IPS DF 6.9 (cell line): Measurements from ENCODE around the gene MAP4K2.

ENCODE experiments used
- DNase-seq: peaks from one replicate; pipeline ENCODE4 v3.0.0-alpha.2; 2013; ENCODE audit warnings: low read depth, low spot score
- H3K27ac ChIP-seq: one replicate; pipeline ENCODE4 v1.5.1; 2013; ENCODE audit warnings: low read length, control low read depth
- H3K27me3 ChIP-seq: 2 replicates; pipeline ENCODE4 v1.6.1; 2013; ENCODE audit warnings: mild to moderate bottlenecking, low read length; ENCODE audit not compliant: control insufficient read depth, insufficient read depth
- H3K36me3 ChIP-seq: 2 replicates; pipeline ENCODE4 v1.6.1; 2013; ENCODE audit warnings: low read length; ENCODE audit not compliant: control insufficient read depth, insufficient read depth
- H3K4me1 ChIP-seq: 2 replicates; pipeline ENCODE4 v1.6.1; 2013; ENCODE audit warnings: low read length; ENCODE audit not compliant: control insufficient read depth, insufficient read depth
- H3K4me3 ChIP-seq: 2 replicates; pipeline ENCODE4 v1.5.1; 2013; ENCODE audit warnings: mild to moderate bottlenecking, low read length
- H3K9me3 ChIP-seq: 2 replicates; pipeline ENCODE4 v1.6.1; 2013; ENCODE audit warnings: low read length, inconsistent platforms; ENCODE audit not compliant: control insufficient read depth, insufficient read depth
- WGBS: extraction: QIAGEN DNeasy Blood & Tissue Kit; methylation state at CpG from one replicate; pipeline ENCODE4 v1.1.7; 2013; ENCODE audit warnings: mixed read lengths, missing lambda C conversion rate; ENCODE audit not compliant: insufficient read length, insufficient coverage; 5-methylcytosine and 5-hydroxymethylcytosine counted together

MAP4K2 gene

DNA sequence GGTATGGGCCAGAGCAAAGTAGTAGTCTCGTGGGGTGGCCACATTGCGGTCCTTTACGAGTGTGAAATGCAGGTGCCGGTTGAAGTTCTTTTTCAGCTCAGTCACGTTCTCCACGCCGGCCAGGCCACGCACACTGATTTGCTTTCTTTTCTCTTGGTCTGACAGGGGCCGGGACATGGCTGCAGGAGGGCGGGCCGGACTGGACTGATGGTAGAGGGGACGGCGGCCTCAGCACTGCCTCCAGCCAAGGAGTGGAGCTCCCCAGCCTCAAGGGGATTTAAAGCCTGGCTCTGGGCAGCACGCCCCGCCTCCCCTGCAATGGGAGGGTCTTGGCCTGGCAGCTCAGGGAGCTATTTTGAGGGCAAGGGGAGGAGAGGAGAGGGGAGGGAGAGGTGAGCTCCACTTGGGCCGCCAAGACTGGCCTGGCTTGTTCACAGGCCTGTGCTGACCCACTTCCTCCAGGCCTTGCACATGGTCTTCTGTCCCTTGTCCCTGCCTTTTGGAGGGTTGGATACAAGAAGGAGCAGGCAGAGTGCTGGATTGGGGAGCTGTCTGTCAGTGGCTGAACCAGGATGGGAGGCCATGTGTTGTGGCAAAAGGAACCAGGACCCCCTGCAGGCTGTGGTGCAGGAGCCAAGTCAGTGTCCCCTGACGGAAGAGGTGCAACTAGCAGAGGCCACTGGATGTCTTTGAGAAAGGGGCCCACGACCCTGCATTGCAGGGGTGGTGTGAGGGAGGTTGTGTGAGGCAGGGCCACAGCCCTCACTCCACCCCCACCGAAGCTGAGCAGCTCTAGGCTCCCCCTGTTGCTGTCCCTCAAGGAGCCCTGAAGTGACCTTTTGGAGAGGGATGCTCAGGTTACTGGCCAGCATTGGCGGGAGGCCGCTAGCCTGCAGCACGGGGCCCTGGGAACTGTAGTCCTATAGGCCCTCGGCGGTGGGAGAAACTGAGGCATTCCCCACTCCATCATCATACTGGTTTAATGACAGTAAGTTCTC is 43.0 kb downstream of the MAP4K2 start, which contains the start of gene PYGM:
TSS of gene PYGM (minus strand) at position 253 of the 998 bp plus-strand sequence. CDS start at position 177, 76 bp downstream.
- no peak within 1 kb of the TSS for H3K4me3 ChIP-seq
- no peak within 1 kb of the TSS for H3K27ac ChIP-seq
- no peak for DNase-seq
- no peaks in the 10 kb centered on the region for H3K27me3 ChIP-seq
- H3K4me1 ChIP-seq: peaks cover 27% of the 10 kb centered on the region
- H3K9me3 ChIP-seq: no peaks in the 10 kb centered on the region
- peaks cover 4% of the 10 kb centered on the region for H3K36me3 ChIP-seq
- WGBS: no CpG with 5 or more reads among the region's 24 CpGs

DNA sequence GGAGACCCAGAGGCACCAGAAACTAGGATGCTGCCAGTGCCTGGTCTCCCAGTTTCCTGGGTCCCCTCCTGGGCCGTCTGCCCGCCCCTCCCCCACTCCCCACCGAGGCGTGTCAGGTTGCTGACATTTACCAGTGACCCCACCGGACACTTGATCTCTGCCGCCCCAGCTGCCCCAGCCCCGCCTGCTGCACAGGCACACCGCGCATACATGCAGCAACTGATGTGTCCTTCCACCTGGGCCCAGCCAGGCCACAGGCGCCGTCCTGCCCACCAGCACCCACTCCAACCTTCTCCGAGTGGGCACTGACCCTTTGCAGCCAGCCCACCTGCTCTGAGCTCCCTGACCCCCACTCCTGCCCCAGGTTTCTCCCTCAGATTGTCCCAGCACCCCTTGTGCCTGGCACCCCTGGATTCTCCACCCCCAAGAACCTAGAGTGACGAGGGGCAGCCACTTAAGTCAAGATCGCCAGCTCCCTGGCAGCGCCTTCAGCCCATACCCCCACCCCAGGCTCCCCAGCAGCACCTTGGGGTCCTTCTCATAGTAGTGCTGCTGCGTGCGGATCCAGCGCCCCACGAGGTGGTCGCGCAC is 43.8 kb downstream of the MAP4K2 start:
- WGBS: no CpG with 5 or more reads among the region's 21 CpGs
- Histone ChIP-seq H3K36me3 (no peaks in the 10 kb centered on the region; the same call in 1 of the 2 replicates), H3K4me3 (no peak overlapping the region), H3K4me1 (peaks cover 25% of the 10 kb centered on the region), H3K27ac (no peak overlapping the region), H3K9me3 (no peaks in the 10 kb centered on the region), H3K27me3 (no peaks in the 10 kb centered on the region)
- no peak for DNase-seq

DNA sequence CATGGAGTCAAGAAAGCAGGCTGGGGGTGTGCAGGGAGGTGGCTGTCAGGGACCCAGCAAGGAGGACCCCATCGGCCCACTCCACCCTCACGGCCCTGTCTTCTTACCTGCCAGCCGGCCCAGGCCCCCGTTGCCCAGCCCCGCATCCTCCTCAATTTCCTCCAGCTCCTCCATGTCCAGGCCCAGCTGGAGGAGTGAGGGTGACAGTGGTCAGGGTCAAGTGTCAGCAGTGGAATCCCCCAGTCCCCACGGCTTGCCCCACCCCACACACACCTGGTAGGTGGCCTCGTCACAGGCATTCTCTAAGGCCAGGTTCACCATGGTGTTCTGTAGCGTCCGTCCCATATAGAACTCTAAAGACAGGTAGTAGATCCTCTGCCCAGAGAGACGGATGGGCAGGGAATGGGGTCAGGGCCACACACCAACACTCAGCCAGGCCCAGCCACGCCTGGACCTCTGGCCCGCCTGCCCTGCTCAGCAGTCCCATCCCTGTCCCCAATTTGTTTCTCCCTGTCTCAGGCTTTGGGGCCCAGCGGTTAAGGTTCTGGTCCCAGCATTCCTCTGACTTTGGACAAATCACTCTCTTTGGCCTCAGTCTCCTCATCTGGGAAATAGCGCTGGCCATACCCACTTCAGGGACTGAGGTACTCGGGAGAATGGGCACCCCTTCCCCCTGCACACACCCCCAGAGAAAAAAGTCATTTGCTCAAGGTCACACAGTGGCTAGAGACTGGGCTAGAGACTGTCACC is 44.5 kb downstream of the MAP4K2 start:
- DNase-seq: no peak
- peaks cover 20% of the 10 kb centered on the region for H3K4me1 ChIP-seq
- H3K27me3 ChIP-seq: no peaks in the 10 kb centered on the region
- H3K36me3 ChIP-seq: no peaks in the 10 kb centered on the region; the same call in 1 of the 2 replicates
- no peak overlapping the region for H3K4me3 ChIP-seq
- H3K9me3 ChIP-seq: no peaks in the 10 kb centered on the region
- no CpG with 5 or more reads among the region's 15 CpGs for WGBS
- no peak overlapping the region for H3K27ac ChIP-seq

DNA sequence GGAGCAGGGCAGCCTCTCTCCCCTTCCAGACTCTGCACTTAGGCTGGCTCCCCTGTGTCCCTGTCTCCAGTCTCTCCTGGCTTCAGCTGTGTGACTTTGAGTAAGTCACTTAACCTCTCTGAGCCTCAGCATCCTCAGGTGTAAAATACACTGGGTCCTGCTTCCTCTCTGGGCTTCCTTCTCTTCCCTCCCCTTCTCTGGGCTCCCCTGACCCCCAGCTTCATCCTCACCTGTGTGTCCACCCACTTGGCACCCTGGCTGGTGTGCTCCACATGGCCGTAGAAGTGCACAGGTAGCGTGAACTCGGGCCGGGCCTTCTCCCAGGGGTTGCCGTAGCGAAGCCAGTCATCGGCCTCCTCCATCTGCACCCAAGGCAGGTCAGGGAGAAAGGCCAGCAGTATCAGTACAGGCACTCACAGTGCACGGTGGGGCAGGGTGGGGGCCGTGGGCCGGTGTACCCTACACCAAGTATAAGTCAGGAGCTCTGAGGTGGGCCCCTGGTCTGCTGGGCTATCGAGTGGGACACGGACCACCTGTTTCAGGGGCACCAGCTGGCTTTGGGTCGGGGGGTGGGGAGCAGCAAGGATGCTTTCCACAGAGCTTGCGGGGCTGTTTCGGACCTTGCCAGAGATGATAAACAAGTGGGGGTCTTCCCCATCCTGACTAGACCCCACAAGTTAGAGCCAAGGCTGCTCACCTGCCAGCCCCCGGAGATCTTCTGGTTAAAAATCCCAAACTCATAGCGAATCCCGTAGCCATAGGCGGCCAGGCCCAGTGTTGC is 45.3 kb downstream of the MAP4K2 start:
- Histone ChIP-seq H3K4me1 (peaks cover 16% of the 10 kb centered on the region), H3K36me3 (no peaks in the 10 kb centered on the region; the same call in 1 of the 2 replicates), H3K27ac (no peak overlapping the region), H3K4me3 (no peak overlapping the region), H3K27me3 (no peaks in the 10 kb centered on the region), H3K9me3 (no peaks in the 10 kb centered on the region)
- WGBS: no CpG with 5 or more reads among the region's 19 CpGs
- DNase-seq: no peak

DNA sequence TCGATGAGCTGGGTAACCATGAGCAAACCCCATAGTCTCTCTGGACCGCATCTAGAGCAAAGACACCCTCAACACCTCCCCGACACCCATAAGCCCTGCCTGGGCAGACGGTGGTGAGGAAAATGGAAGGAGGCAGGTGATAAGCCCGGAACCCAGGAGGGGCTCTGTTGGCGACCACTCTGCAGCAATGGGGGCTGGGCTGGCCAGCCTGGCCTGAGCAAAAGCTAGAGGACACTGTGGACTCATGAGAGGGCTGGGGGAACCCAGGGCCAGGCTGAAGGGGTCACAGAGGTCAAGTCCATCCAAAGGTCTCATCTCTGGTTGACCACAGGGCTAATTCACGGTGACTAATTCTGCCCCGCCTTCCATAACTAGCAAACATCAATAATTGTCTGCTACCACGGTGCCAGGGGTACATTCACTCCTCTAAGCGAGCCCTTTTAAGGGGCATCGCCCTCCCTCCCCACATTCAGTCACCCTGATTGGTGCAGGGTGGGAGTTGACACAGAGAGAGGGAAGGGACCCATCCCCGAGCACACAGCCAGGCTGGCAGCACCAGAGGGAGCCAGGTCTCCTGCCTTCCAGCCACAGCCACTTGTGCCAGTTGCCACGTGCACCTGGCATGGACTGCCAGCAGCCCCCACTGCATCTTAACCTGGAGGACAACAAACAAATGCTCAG is 47.2 kb downstream of the MAP4K2 start:
- H3K4me3 ChIP-seq: no peak overlapping the region
- H3K27ac ChIP-seq: no peak overlapping the region
- no peaks in the 10 kb centered on the region for H3K9me3 ChIP-seq
- H3K27me3 ChIP-seq: no peaks in the 10 kb centered on the region
- DNase-seq: no peak
- no peaks in the 10 kb centered on the region; the same call in 1 of the 2 replicates for H3K36me3 ChIP-seq
- no CpG with 5 or more reads among the region's 13 CpGs for WGBS
- peaks cover 13% of the 10 kb centered on the region for H3K4me1 ChIP-seq

DNA sequence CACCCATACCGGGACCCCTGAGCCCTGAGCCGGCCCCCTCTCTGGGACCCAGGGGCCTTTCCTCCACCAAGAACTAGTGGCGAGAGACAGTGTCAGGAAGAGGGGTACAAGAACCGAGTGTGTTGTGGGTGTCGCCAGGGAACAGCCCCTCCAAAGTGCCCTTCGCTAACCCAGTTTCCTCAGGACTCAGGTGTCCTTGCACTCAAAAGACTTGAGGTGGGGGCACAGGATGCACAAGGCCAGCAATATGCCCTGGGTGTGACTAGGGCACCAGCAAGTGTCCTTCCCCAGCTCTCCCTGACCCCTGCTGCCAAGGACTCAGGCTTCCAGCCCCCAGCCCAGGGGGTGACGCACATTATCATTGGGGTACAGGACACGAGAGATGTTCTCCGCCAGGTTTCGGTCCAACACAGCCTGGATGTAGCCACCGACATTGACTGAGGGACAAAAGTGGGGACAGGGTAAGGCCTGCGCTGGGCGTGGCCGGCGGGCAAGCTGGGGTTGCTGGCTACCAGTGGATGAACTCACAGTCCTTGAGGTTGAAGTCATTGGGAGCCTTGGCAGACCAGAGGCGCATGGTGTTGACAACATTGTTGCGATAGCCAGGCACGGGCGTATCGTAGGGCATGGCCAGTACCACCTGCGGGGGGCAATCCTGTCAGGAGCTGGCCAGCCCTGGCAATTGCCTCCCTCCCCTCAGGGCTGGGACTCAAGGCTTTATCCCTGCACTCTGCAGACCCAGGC is 47.9 kb downstream of the MAP4K2 start:
- WGBS: no CpG with 5 or more reads among the region's 21 CpGs
- H3K9me3 ChIP-seq: no peaks in the 10 kb centered on the region
- H3K4me3 ChIP-seq: no peak overlapping the region
- DNase-seq: no peak
- peaks cover 9% of the 10 kb centered on the region for H3K4me1 ChIP-seq
- H3K27me3 ChIP-seq: no peaks in the 10 kb centered on the region
- no peak overlapping the region for H3K27ac ChIP-seq
- H3K36me3 ChIP-seq: no peaks in the 10 kb centered on the region

DNA sequence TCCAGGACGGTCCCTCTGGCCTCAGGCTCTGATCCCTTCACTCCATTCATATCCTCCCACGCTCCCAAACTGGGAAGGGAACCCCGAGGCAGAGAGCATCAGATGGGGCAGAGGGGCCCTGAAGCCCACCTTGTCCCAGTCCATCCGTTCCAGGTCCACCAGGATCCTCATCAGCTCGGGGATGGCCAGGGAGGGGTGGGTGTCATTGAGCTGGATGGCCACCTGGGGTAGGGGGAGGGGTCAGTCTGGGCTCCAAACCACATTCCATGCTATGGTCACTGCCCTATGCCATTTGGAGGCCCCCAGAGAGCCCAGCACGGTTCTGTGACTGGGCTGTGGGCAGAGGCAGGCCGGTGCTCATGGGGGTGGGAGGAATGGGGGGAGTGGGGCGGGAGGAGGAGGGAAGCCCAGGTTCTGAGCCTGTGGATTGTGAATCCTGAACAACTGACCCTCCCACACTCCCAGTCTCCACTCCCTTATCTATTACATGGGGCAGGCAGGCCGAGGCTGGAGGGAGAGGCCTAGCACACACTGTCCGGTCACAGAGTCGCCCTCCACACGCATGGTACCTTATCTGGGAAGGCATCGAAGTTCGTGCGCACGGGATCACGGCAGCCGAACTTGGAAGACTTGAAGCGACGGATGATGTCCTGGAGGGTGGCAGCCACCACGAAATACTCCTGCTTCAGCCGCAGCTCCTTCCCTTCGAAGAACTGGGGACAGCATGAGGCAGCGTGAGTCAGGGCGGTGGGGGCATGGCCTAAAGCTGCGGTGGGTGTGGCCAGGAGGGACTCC is 48.7 kb downstream of the MAP4K2 start:
- WGBS: no CpG with 5 or more reads among the region's 26 CpGs
- H3K36me3 ChIP-seq: no peaks in the 10 kb centered on the region
- peaks cover 4% of the 10 kb centered on the region for H3K4me1 ChIP-seq
- no peaks in the 10 kb centered on the region for H3K27me3 ChIP-seq
- H3K9me3 ChIP-seq: no peaks in the 10 kb centered on the region
- no peak for DNase-seq
- no peak overlapping the region for H3K27ac ChIP-seq
- no peak overlapping the region for H3K4me3 ChIP-seq

DNA sequence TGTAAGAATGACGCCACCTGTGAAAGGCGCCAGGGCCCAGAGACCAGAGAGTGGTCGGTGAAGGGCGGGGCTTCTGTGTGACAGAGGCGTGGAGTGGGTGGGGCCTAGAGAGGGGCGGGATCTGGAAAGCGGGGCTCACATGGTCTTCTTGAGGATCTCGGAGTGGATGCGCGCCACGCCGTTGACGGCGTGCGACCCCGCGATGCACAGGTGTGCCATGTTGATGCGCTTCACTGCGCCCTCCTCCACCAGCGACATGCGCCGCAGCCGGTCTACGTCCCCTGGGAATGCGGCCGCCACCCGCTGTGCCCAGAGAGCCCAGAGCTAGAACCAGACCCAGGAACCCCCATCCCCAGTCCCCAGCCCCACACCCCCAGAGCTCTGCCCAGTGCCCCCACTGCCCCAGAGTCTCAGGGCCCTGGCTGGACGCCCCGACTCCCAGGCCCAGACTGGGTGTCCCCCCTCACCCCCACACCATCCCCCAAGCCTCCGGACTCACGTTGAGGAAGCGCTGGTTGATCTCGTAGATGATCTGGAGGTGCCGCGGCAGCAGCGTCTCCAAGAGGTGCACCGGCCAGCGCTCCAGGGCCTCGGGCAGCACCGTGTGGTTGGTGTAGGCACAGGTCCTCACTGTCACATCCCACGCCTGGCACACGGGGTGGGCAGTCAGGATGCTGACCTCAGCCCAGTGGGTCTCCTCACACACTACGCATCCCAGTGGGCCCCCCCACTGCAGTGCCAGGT is 49.5 kb downstream of the MAP4K2 start:
- Histone ChIP-seq H3K36me3 (no peaks in the 10 kb centered on the region), H3K4me3 (no peak overlapping the region), H3K27ac (no peak overlapping the region), H3K4me1 (0 out of 2 replicates have a peak, but pooled peaks cover 2% of the 10 kb centered on the region), H3K9me3 (no peaks in the 10 kb centered on the region), H3K27me3 (no peaks in the 10 kb centered on the region)
- no CpG with 5 or more reads among the region's 43 CpGs for WGBS
- DNase-seq: no peak
